DOHH2 (cell line): ENCODE measurements around the gene TMEM191C.
"Not testable (repeated sequence)": the region's sequence is repeated elsewhere in the genome, so short reads cannot be mapped to it uniquely, and the experiment has no call there.

Experiments
- H3F3A ChIP-seq: fragments of 200-600 bp; sonication (generic), shearing (Covaris generic); 2 replicates; pipeline ENCODE4 v1.6.0; 2016; ENCODE audit warnings: antibody characterized with exemption, mild to moderate bottlenecking; ENCODE audit not compliant: control insufficient read depth, insufficient read depth
- H3K27ac ChIP-seq: fragments of 200-600 bp; sonication (generic); 2 replicates; pipeline ENCODE4 v1.5.1; 2014; ENCODE audit warnings: low read depth, mild to moderate bottlenecking, low read length, moderate library complexity
- H3K27me3 ChIP-seq: fragments of 200-600 bp; sonication (generic); 2 replicates; pipeline ENCODE4 v1.6.1; 2014; ENCODE audit warnings: mild to moderate bottlenecking, low read length, mixed read lengths; ENCODE audit not compliant: control insufficient read depth
- H3K36me3 ChIP-seq: fragments of 200-600 bp; sonication (generic); 2 replicates; pipeline ENCODE4 v1.6.1; 2014; ENCODE audit warnings: mild to moderate bottlenecking, low read length, moderate library complexity, mixed read lengths; ENCODE audit not compliant: control insufficient read depth
- H3K4me1 ChIP-seq: fragments of 200-600 bp; sonication (generic); 2 replicates; pipeline ENCODE4 v1.6.1; 2014; ENCODE audit warnings: mild to moderate bottlenecking, low read length, mixed read lengths; ENCODE audit not compliant: control insufficient read depth
- H3K4me2 ChIP-seq: fragments of 200-600 bp; sonication (generic); 2 replicates; pipeline ENCODE4 v1.6.0; 2014; ENCODE audit warnings: mild to moderate bottlenecking, low read length, moderate library complexity
- H3K4me3 ChIP-seq: fragments of 200-600 bp; sonication (generic); 2 replicates; pipeline ENCODE4 v1.5.1; 2014; ENCODE audit warnings: mild to moderate bottlenecking, low read length, mixed read lengths
- H3K79me2 ChIP-seq: fragments of 200-600 bp; sonication (generic); 2 replicates; pipeline ENCODE4 v1.6.1; 2014; ENCODE audit warnings: mild to moderate bottlenecking, low read length, mixed read lengths; ENCODE audit not compliant: control insufficient read depth
- H3K9me2 ChIP-seq: fragments of 200-600 bp; sonication (generic); replicated peaks from 2 replicates; pipeline ENCODE4 v1.6.1; 2014; ENCODE audit warnings: mild to moderate bottlenecking, low read length, mixed read lengths; ENCODE audit not compliant: control insufficient read depth
- H3K9me3 ChIP-seq: fragments of 200-600 bp; sonication (generic); 2 replicates; pipeline ENCODE4 v1.6.1; 2014; ENCODE audit warnings: antibody characterized with exemption, low read length, mixed read lengths; ENCODE audit not compliant: control insufficient read depth, insufficient read depth
- H4K20me1 ChIP-seq: fragments of 200-600 bp; sonication (generic); 2 replicates; pipeline ENCODE4 v1.6.0; 2014; ENCODE audit warnings: low read depth, mild to moderate bottlenecking, antibody characterized with exemption, low read length, moderate library complexity; ENCODE audit not compliant: control insufficient read depth, insufficient read depth

Gene TMEM191C

GRCh38 chr22:21467337-21468193 is at the start of gene TMEM191C:
TMEM191C (plus strand) TSS chr22:21467387; CDS start chr22:21467460, 73 bp downstream.
- not testable (repeated sequence) for H3K27me3 ChIP-seq, H3K9me2 ChIP-seq, H3K4me1 ChIP-seq, H3K27ac ChIP-seq, H3K36me3 ChIP-seq, H3K9me3 ChIP-seq, H3K79me2 ChIP-seq, H3F3A ChIP-seq, H4K20me1 ChIP-seq
- Histone ChIP-seq H3K4me2 (peak within 1 kb of the TSS; percentile 19; the same call in 1 of the 2 replicates), H3K4me3 (peak within 1 kb of the TSS; percentile 43)

GRCh38 chr22:21417853-21418252 is 49.3 kb upstream of the TMEM191C start:
- not testable (repeated sequence) for H3K9me3 ChIP-seq, H3F3A ChIP-seq, H3K4me1 ChIP-seq, H3K36me3 ChIP-seq, H3K9me2 ChIP-seq, H3K27me3 ChIP-seq, H3K79me2 ChIP-seq, H4K20me1 ChIP-seq, H3K27ac ChIP-seq
- peak overlapping the region; percentile 63 for H3K4me3 ChIP-seq
- H3K4me2 ChIP-seq, result peak overlapping the region; percentile 48

- H3K9me2 ChIP-seq, H3K4me2 ChIP-seq, H3K79me2 ChIP-seq, H3K36me3 ChIP-seq, H3K27ac ChIP-seq, H3K4me3 ChIP-seq, H3F3A ChIP-seq, H3K4me1 ChIP-seq, H3K9me3 ChIP-seq, H4K20me1 ChIP-seq, H3K27me3 ChIP-seq: not testable (repeated sequence)
Observed at GRCh38 chr22:21418974-21419638, 48.1 kb upstream of the TMEM191C start.

- H3K27ac ChIP-seq, H3K4me3 ChIP-seq, H3K4me2 ChIP-seq, H3K79me2 ChIP-seq, H4K20me1 ChIP-seq, H3K27me3 ChIP-seq, H3K36me3 ChIP-seq, H3K9me3 ChIP-seq, H3F3A ChIP-seq, H3K4me1 ChIP-seq, H3K9me2 ChIP-seq: not testable (repeated sequence)
Observed at GRCh38 chr22:21420180-21420763, 46.9 kb upstream of the TMEM191C start.

GRCh38 chr22:21424084-21424709 is 43.0 kb upstream of the TMEM191C start:
- H4K20me1 ChIP-seq, H3K27ac ChIP-seq, H3K4me1 ChIP-seq, H3K79me2 ChIP-seq, H3K9me3 ChIP-seq, H3K4me2 ChIP-seq, H3K36me3 ChIP-seq, H3K27me3 ChIP-seq, H3K4me3 ChIP-seq, H3F3A ChIP-seq, H3K9me2 ChIP-seq: not testable (repeated sequence)

GRCh38 chr22:21434378-21435233 is 32.6 kb upstream of the TMEM191C start:
- H3K27ac ChIP-seq, H4K20me1 ChIP-seq, H3K4me1 ChIP-seq, H3K4me2 ChIP-seq, H3K27me3 ChIP-seq, H3K36me3 ChIP-seq, H3K9me3 ChIP-seq, H3K79me2 ChIP-seq, H3K9me2 ChIP-seq, H3K4me3 ChIP-seq, H3F3A ChIP-seq: not testable (repeated sequence)

- H3K9me3 ChIP-seq, H3K27ac ChIP-seq, H3K4me1 ChIP-seq, H3K79me2 ChIP-seq, H3K4me3 ChIP-seq, H3F3A ChIP-seq, H3K4me2 ChIP-seq, H4K20me1 ChIP-seq, H3K27me3 ChIP-seq, H3K36me3 ChIP-seq, H3K9me2 ChIP-seq: not testable (repeated sequence)
Observed at GRCh38 chr22:21435998-21436810, 31.0 kb upstream of the TMEM191C start.
